K562 (cell line): Measurements from ENCODE around the gene HYOU1. TPM values are rescaled to one million over a fixed set of nuclear protein-coding genes. Genes with fewer than 3 reads are reported as not detected.

ENCODE experiments used
- ATF1 ChIP-seq, 2 experiments: fragments of 450-650 bp in 1 of 2; IDR thresholded peaks; 2 replicates each; pipeline ENCODE4 v1.6.1; 2016; ENCODE audit warnings: missing compliant biosample characterization in 1 of 2, missing genetic modification characterization in 1 of 2
- CBFB ChIP-seq: sonication (generic); formaldehyde crosslinking; IDR thresholded peaks from 2 replicates; pipeline ENCODE4 v1.4.0; 2020; ENCODE audit warnings: mild to moderate bottlenecking, missing genetic modification reagents
- FIP1L1 ChIP-seq: fragments of 200-400 bp; formaldehyde crosslinking; IDR thresholded peaks from 2 replicates; pipeline ENCODE4 v1.6.1; 2018; ENCODE audit warnings: mild to moderate bottlenecking, low read depth, low read length; ENCODE audit not compliant: poor library complexity, severe bottlenecking
- GTF2F1 ChIP-seq: IDR thresholded peaks from 2 replicates; pipeline ENCODE4 v1.6.1; 2011; ENCODE audit warnings: low read depth, low read length, improper control_type of control experiment
- HCFC1 ChIP-seq: IDR thresholded peaks from 2 replicates; pipeline ENCODE4 v1.6.1; 2012; ENCODE audit warnings: low read depth, low read length, improper control_type of control experiment
- KDM4B ChIP-seq, 2 experiments: fragments of 450-650 bp in 1 of 2; sonication (generic) in 1 of 2; IDR thresholded peaks; 2 replicates each; pipeline ENCODE4 v1.6.1; 2016 to 2017; ENCODE audit warnings: borderline replicate concordance in 2 of 2, antibody characterized with exemption in 1 of 2, low read depth in 1 of 2, mild to moderate bottlenecking in 1 of 2
- KLF10 ChIP-seq: fragments of 250-450 bp; sonication (Bioruptor Pico); IDR thresholded peaks from 2 replicates; pipeline ENCODE4 v1.6.1; 2021; ENCODE audit warnings: matching md5 sums
- KLF6 ChIP-seq: fragments of 250-450 bp; sonication (Bioruptor Pico); IDR thresholded peaks from 2 replicates; pipeline ENCODE4 v1.4.0; 2020; ENCODE audit warnings: mild to moderate bottlenecking, moderate library complexity, borderline replicate concordance
- MAFK ChIP-seq: IDR thresholded peaks from 2 replicates; pipeline ENCODE4 v1.6.1; 2011; ENCODE audit warnings: low read length, improper control_type of control experiment
- MCM3 ChIP-seq: fragments of 450-650 bp; IDR thresholded peaks from 2 replicates; pipeline ENCODE4 v1.6.1; 2016
- MNT ChIP-seq, 2 experiments: fragments of 450-650 bp; conservative IDR thresholded peaks; 2 replicates each; pipeline ENCODE4 v1.6.1; 2017; ENCODE audit warnings: mild to moderate bottlenecking in 2 of 2, moderate library complexity in 2 of 2
- RBM17 ChIP-seq: fragments of 200-400 bp; formaldehyde crosslinking; IDR thresholded peaks from 2 replicates; pipeline ENCODE4 v1.6.1; 2017; ENCODE audit warnings: low read depth, mild to moderate bottlenecking, low read length, borderline replicate concordance
- SRSF7 ChIP-seq: fragments of 200-400 bp; formaldehyde crosslinking; optimal IDR thresholded peaks from 2 replicates; pipeline ENCODE3; 2017; ENCODE audit warnings: mild to moderate bottlenecking, low read depth, low read length
- TBP ChIP-seq: optimal IDR thresholded peaks from 2 replicates; pipeline ENCODE3; 2011; ENCODE audit warnings: low read depth, low read length, improper control_type of control experiment
- ZBTB49 ChIP-seq: sonication (generic); formaldehyde crosslinking; IDR thresholded peaks from 2 replicates; pipeline ENCODE4 v1.8.0; 2022; ENCODE audit warnings: missing genetic modification reagents, mild to moderate bottlenecking, borderline replicate concordance
- polyA plus RNA-seq, 8 experiments: library from polyadenylated mRNA; depleted of rRNA in 4 of 8; stranded (reverse) in 5 of 8; unstranded in 3 of 8; fragments of >200 nt; fragmentation: Nextera tagmentation in 2 of 8; fragmentation: Illumina TruSeq in 1 of 8; extraction: Ambion mirVana in 2 of 8; extraction: Trizol in 1 of 8; gene quantifications; 2 replicates each; pipeline versions ENCODE4 v1.2.1 to v1.2.3, GENCODE V29; 2011 to 2014; ENCODE audit warnings: inconsistent platforms in 1 of 8, missing spikeins in 1 of 8
- total RNA-seq, 7 experiments: library from RNA; depleted of rRNA in 6 of 7; stranded (reverse); fragments of >200 nt in 6 of 7; fragmentation: Illumina TruSeq in 2 of 7; extraction: Trizol in 2 of 7; gene quantifications; 2 replicates each; pipeline versions ENCODE4 v1.2.1 to v1.2.3, GENCODE V29; 2011 to 2021; ENCODE audit warnings: low replicate concordance in 1 of 7
- TF ChIP-seq, protein P1 (sequence below): sonication (generic); formaldehyde crosslinking; IDR thresholded peaks from 2 replicates; pipeline ENCODE4 v1.8.1; 2023; ENCODE audit warnings: mild to moderate bottlenecking, missing genetic modification reagents
- TF ChIP-seq, protein P2 (sequence below): fragments of 250-450 bp; sonication (Bioruptor Pico); IDR thresholded peaks from 2 replicates; pipeline ENCODE4 v1.4.0; 2020

HYOU1 gene
- total and polyA plus RNA-seq, 9 of the 15 experiments (the other 6 are each of a cell fraction or from before 2014, with no cell fraction given) = 19.5 to 197 (median 128) TPM

DNA sequence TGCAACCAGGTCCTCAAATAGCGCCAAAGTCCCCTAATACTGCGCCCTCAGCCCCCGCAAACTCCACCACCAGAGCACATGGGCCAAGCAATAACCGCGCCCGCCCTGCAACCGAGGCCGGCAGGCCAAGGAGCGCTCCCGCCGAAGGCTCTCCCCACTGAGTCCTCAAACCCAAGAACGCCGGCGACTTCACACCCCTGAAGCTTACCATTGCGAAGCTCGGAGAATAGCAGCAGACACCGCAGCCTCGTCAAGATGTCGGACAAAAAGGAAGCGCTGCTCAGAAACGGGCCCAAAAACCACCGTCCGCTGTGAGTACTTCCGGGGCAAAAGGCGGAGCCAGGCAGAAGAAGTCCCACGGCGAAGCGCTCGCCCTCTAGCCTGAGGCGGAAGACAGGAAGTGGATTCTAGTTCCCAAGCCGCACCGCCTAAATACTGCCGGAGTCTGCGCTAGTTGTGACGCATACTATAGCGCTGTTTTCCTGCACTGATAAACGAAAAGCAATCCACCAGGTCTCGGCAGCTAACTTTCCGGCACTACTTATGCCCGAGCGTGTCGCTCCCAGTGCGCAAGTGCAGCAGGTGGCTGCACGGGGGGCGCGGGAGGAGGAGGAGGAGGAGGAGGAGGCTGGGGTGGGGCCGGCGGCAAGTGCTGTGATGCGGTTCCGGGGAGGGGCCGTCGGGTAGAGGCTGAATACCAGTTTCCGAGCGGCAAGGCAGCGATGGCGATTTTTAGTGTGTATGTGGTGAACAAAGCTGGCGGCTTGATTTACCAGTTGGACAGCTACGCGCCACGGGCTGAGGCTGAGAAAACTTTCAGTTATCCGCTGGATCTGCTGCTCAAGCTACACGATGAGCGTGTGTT lies 38.7 kb downstream of the HYOU1 start, which contains the start of the genes RPS25 and TRAPPC4 (continued):
- TF ChIP-seq, protein P1, sequence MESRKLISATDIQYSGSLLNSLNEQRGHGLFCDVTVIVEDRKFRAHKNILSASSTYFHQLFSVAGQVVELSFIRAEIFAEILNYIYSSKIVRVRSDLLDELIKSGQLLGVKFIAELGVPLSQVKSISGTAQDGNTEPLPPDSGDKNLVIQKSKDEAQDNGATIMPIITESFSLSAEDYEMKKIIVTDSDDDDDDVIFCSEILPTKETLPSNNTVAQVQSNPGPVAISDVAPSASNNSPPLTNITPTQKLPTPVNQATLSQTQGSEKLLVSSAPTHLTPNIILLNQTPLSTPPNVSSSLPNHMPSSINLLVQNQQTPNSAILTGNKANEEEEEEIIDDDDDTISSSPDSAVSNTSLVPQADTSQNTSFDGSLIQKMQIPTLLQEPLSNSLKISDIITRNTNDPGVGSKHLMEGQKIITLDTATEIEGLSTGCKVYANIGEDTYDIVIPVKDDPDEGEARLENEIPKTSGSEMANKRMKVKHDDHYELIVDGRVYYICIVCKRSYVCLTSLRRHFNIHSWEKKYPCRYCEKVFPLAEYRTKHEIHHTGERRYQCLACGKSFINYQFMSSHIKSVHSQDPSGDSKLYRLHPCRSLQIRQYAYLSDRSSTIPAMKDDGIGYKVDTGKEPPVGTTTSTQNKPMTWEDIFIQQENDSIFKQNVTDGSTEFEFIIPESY (CRISPR knock-in tag) = peak; percentile 48; the same call in 1 of the 2 replicates
- TF ChIP-seq MNT (conservative IDR thresholded peaks at IDR 0.05) = peak; percentile 88 to 90
- no peak for TF ChIP-seq ATF1 (CRISPR knock-in tag; IDR thresholded peaks at IDR 0.05)
- peak; percentile 95 for TF ChIP-seq ATF1 (tag; IDR thresholded peaks at IDR 0.05)
- TF ChIP-seq FIP1L1 = peak; percentile 12
- TF ChIP-seq CBFB = peak; percentile 13; the same call in 1 of the 2 replicates
- peak; percentile 84 for TF ChIP-seq HCFC1
- TF ChIP-seq ZBTB49 (CRISPR knock-in tag) = peak; percentile 65; the same call in 1 of the 2 replicates
- peak; percentile 88 for TF ChIP-seq GTF2F1
- TF ChIP-seq SRSF7 = no peak
- peak; percentile 73; the same call in 1 of the 2 replicates for TF ChIP-seq KLF6 (CRISPR knock-in tag)
- no peak for TF ChIP-seq KLF10 (CRISPR knock-in tag)
- no peak for TF ChIP-seq RBM17
- peak in 1 of 2 experiments; percentile 93; a peak in 1 of 4 replicates for TF ChIP-seq KDM4B (IDR thresholded peaks at IDR 0.05; ENCODE audit: borderline replicate concordance in 2 of 2, low read depth in 1 of 2)
- TF ChIP-seq, protein P2, sequence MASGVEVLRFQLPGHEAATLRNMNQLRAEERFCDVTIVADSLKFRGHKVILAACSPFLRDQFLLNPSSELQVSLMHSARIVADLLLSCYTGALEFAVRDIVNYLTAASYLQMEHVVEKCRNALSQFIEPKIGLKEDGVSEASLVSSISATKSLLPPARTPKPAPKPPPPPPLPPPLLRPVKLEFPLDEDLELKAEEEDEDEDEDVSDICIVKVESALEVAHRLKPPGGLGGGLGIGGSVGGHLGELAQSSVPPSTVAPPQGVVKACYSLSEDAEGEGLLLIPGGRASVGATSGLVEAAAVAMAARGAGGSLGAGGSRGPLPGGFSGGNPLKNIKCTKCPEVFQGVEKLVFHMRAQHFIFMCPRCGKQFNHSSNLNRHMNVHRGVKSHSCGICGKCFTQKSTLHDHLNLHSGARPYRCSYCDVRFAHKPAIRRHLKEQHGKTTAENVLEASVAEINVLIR = peak; percentile 54
- peak; percentile 96 for TF ChIP-seq TBP
- 0 out of 2 replicates have a peak, but pooled peaks have one; percentile 2 for TF ChIP-seq MAFK
- TF ChIP-seq MCM3 = no peak
